Type B pancreatic cell (in vitro differentiated cells): ENCODE results near the gene DLGAP3. TPM values are rescaled to one million over a fixed set of nuclear protein-coding genes. Genes with fewer than 3 reads are reported as not detected.

ENCODE experiments used
- DNase-seq: peaks from one replicate; pipeline ENCODE4 v3.0.0; 2021; ENCODE audit warnings: mixed read lengths; ENCODE audit not compliant: unreplicated experiment; ENCODE audit errors: extremely low spot score
- H3K27ac Mint-ChIP-seq: 2 replicates; pipeline ENCODE4 v1.8.0; 2021; ENCODE audit warnings: mild to moderate bottlenecking, mixed read lengths
- H3K27me3 Mint-ChIP-seq: 2 replicates; pipeline ENCODE4 v1.8.0; 2021; ENCODE audit warnings: mixed read lengths
- H3K36me3 Mint-ChIP-seq: 2 replicates; pipeline ENCODE4 v1.8.0; 2021; ENCODE audit warnings: mixed read lengths
- H3K4me1 Mint-ChIP-seq: one replicate; pipeline ENCODE4 v1.8.0; 2021; ENCODE audit warnings: mixed read lengths; ENCODE audit not compliant: unreplicated experiment
- H3K4me3 Mint-ChIP-seq: 2 replicates; pipeline ENCODE4 v1.8.0; 2021; ENCODE audit warnings: mild to moderate bottlenecking, mixed read lengths
- H3K9me3 Mint-ChIP-seq: 2 replicates; pipeline ENCODE4 v1.8.0; 2021; ENCODE audit warnings: mixed read lengths
- total RNA-seq: library from RNA; stranded (reverse); gene quantifications from 2 replicates; pipeline ENCODE4 v1.2.1, GENCODE V29; 2021; ENCODE audit warnings: low replicate concordance
- TF ChIP-seq, protein P1 (sequence below): fragments of 200-600 bp; sonication (generic); conservative IDR thresholded peaks from 2 replicates; pipeline ENCODE4 v1.5.0; 2021; ENCODE audit warnings: antibody characterized with exemption, mild to moderate bottlenecking

The DLGAP3 gene
- total RNA-seq, 1 donor from 2014 or later, result 1.0 TPM

DNA sequence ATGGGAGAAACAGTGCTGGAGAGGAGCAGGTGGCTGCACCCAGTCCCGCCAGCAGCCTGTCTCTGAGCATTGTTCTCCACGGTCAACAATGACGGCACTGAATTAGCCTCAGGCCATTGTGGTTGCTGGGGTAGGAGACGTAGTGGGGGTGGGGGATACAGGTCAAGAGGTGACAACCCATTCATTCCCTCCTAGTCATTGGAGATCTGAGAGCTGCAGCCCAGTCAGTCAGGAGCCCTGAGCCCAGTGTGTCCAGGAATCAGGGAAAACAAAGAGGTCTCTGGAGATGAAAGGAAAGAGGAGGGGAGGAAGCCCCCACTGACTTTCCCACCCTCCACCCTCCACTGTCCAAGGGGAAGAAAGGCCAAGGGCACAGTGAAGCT, 85.2 kb downstream of the DLGAP3 start:
- no peak overlapping the region for H3K27ac Mint-ChIP-seq

DNA sequence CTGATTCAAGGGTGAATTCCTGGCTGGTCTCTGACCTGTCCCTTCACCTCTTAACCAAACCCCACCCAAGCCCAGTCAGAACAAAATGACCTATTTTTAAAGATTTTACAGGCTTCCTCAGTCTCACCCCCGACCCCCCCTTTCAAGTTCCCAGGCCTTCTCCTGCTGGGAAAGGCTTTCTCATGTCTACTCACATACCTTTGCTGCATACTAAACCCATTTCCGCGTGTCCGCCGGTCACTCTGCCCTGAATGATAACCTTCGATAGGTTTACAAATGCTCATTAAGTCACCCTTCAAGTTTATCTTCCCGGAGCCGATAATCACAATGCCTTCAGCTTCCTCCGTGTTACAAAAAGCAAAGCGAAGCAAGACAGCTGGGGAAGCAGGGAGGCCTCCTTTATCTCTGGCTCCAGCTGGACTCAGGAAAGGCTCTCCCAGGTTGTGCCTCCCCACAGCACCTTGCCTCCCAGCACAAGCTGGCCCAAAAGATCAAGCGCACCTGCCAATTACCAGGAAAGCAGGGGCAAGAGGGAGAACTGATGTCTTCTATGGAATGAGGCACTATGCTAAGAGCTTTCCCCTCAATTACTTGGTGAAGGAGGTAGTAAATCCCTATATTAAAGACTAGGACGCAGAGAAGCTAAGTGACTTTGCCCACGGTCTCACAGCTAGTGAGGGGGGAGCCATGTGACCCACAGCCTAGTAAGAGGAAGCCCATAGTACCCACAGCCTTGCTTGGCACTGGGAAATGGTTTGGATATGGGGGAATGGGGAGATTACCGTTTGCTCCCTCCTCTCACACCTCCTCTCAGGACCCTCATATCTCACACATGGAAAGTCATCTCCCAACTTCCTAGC, 85.8 kb downstream of the DLGAP3 start:
- peaks cover 37% of the 10 kb centered on the region for H3K4me1 Mint-ChIP-seq

More for the DNA sequence above, 85.2 kb downstream of the DLGAP3 start:
- Mint-ChIP-seq H3K36me3 (peaks cover 7% of the 10 kb centered on the region), H3K9me3 (no peaks in the 10 kb centered on the region), H3K27me3 (no peaks in the 10 kb centered on the region), H3K4me1 (peaks cover 38% of the 10 kb centered on the region), H3K4me3 (no peak overlapping the region)
- no peak for DNase-seq
- TF ChIP-seq, protein P1, sequence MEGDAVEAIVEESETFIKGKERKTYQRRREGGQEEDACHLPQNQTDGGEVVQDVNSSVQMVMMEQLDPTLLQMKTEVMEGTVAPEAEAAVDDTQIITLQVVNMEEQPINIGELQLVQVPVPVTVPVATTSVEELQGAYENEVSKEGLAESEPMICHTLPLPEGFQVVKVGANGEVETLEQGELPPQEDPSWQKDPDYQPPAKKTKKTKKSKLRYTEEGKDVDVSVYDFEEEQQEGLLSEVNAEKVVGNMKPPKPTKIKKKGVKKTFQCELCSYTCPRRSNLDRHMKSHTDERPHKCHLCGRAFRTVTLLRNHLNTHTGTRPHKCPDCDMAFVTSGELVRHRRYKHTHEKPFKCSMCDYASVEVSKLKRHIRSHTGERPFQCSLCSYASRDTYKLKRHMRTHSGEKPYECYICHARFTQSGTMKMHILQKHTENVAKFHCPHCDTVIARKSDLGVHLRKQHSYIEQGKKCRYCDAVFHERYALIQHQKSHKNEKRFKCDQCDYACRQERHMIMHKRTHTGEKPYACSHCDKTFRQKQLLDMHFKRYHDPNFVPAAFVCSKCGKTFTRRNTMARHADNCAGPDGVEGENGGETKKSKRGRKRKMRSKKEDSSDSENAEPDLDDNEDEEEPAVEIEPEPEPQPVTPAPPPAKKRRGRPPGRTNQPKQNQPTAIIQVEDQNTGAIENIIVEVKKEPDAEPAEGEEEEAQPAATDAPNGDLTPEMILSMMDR, result no peak

DNA sequence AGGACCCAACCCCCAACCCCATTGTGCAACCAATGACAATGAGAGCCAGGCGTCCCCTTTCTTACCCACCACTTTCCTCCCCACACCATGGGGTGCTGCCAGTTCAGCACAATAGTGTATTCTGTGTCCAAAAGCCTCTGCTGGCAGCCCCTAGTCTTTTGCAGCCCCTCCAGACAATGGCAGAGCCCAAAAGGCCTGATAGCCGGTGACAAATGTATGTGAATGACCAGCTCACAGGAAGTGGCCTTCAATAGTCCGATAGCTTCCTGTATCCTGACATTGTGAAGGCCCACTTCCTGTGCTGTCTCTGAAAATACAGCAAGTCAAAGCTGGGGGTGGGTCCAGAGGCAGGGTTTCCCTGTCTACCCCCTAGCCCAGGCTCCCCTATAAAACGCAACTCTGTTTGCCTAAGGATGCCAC, 86.5 kb downstream of the DLGAP3 start:
- H3K4me3 Mint-ChIP-seq, result no peak overlapping the region

More for the DNA sequence above, 85.8 kb downstream of the DLGAP3 start:
- H3K9me3 Mint-ChIP-seq, result no peaks in the 10 kb centered on the region
- peaks cover 4% of the 10 kb centered on the region for H3K36me3 Mint-ChIP-seq
- H3K27me3 Mint-ChIP-seq, result no peaks in the 10 kb centered on the region
- H3K27ac Mint-ChIP-seq, result no peak overlapping the region
- peak overlapping the region; percentile 9 for H3K4me3 Mint-ChIP-seq
- TF ChIP-seq, protein P1, result no peak
- no peak for DNase-seq

DNA sequence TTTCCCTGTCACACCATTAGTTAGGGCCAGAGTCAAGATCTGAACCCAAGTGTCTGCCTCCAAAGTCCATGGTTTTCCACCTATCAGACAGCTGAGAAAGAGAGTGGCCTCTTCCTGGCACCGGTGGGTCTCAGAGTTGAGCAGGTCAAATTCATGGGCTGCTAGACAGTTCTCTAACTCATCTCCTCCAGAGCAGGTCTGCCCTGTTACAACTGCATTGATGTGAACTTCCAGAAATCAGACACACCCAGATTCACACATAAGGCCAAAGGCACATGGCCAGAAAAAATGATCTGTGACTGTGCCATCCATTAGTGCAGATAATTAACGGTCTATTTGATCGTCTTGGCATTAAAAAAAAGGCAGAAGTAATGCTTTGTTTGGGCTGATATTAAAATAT, 87.4 kb downstream of the DLGAP3 start:
- Mint-ChIP-seq H3K9me3 (no peaks in the 10 kb centered on the region), H3K27ac (no peak overlapping the region), H3K4me1 (peaks cover 24% of the 10 kb centered on the region), H3K4me3 (no peak overlapping the region), H3K27me3 (no peaks in the 10 kb centered on the region), H3K36me3 (no peaks in the 10 kb centered on the region)
- TF ChIP-seq, protein P1, result no peak
- DNase-seq, result no peak

More for the DNA sequence above, 86.5 kb downstream of the DLGAP3 start:
- Mint-ChIP-seq H3K27me3 (no peaks in the 10 kb centered on the region), H3K9me3 (no peaks in the 10 kb centered on the region), H3K36me3 (no peaks in the 10 kb centered on the region), H3K4me1 (peaks cover 30% of the 10 kb centered on the region), H3K27ac (no peak overlapping the region)
- TF ChIP-seq, protein P1, result no peak
- no peak for DNase-seq

DNA sequence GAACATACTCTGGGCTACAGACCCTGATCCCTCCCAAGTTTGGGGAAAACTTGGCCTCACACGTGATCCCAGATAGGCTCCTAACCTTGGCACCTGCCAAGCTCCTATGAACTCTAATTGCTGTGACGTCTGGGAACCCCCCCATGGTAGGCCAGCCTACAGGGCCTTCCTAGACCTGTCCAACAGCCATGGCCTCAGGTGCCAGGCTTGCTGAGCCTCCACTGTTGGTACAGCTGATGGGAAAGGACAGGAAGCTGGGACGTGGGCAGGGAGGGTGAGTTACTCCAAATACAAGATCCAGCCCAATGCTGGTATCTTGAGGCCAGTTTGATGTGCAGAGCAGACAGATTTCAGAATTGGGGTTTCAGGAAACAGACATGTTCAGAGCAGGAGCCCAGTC, 89.0 kb downstream of the DLGAP3 start:
- no peak for DNase-seq
- Mint-ChIP-seq H3K4me3 (no peak overlapping the region), H3K27ac (no peak overlapping the region), H3K4me1 (peaks cover 17% of the 10 kb centered on the region), H3K9me3 (no peaks in the 10 kb centered on the region), H3K36me3 (no peaks in the 10 kb centered on the region), H3K27me3 (no peaks in the 10 kb centered on the region)
- TF ChIP-seq, protein P1, result no peak
